NCI-H146 treated with DMSO at 0.1 percent for 48 hours (cell line): ENCODE measurements around the gene LIN7C.

Experiments used
- DNase-seq: peaks from one replicate; lab custom pipeline; 2025; ENCODE audit not compliant: unreplicated experiment; lab: John Stamatoyannopoulos, UW

Gene LIN7C

DNA sequence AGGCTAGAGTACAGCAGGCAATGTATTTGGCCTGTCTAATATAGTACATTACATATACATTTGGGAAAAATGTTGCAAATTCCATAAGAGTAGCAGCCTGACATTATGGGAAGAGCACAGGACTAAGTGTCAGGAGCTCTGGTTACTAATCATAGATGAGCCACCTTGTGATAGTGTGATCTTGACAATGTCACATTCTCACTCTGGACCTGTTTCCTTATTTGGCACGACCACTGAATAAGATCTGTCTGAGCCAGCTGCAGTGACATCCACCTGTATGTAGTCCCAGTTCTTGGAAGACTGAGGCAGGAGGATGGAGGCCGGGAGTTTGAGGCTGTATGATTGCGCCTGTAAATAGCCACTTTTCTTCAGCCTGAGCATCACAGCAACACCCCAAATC, 5.7 kb upstream of the LIN7C start:
- DNase-seq: no peak

- no peak for DNase-seq
Observed at GRCh38 chr11:27509908-27510307, 3.3 kb upstream of the LIN7C start.

- no peak for DNase-seq
Observed at GRCh38 chr11:27507557-27508322, 1.2 kb upstream of the LIN7C start.

DNA sequence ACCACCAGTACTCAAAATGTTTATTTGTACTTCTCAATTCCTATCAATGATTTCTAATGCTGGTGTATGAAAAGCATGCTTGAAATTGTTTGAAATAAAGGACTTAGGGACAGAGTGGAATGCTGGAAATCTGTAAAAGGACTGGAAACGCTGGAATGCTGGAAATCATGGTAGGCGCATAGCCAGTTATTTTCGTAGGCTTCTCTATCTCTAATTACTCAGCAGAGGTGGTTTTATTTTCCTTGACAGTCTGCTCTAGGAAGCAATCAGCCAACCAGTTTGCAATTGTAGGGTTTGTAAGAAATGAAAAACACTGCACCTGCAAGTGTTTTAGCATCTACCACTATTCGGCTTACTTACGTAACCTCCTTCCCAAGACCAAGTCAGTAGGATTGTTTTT, 788 bp downstream of the LIN7C start:
- DNase-seq: no peak

- no peak for DNase-seq
Observed at GRCh38 chr11:27504205-27504604, 2.4 kb downstream of the LIN7C start.

DNA sequence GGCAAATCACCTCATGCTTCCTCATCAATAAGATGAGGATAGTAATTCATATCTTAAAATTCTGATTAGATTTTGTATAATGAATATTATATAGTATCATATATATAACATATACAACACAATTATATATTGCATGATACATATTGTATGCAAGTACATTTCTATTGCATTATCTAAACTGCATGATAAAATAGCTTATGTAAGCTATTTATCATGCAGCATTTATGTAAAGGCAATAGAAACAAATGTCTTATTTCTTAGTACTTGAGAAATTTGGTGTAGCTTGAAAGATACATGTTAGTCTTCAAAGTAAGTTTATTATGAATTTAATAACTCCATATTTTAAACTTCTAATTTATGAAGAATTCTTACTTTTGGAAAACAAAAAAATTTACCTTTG, 5.5 kb downstream of the LIN7C start:
- DNase-seq: no peak

GRCh38 chr11:27497911-27498310, 8.7 kb downstream of the LIN7C start:
- DNase-seq: no peak

- peak; percentile 25 for DNase-seq
Observed at GRCh38 chr11:27497284-27497866, 9.2 kb downstream of the LIN7C start.

- no peak for DNase-seq
Observed at GRCh38 chr11:27496461-27496860, 10.1 kb downstream of the LIN7C start.

GRCh38 chr11:27495710-27496300, 10.8 kb downstream of the LIN7C start:
- peak; percentile 20 for DNase-seq

DNA sequence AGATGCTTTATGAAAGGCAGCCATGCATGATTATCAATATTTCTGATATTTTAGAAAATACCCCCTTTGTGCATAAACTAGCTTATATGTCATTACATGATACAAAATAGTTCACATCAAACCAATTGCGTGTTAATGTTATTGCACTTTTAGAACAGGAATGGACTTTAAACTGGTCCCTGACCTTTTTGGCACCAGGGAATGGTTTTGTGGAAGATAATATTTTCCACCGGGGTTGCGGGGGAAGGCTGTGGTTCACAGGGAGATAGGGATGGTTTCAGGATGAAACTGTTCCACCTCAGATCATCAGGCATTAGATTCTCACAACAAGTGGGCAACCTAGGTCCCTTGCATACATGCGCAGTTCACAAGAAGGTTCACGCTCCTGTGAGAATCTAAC, 17.5 kb downstream of the LIN7C start:
- no peak for DNase-seq

- no peak for DNase-seq
Observed at GRCh38 chr11:27487706-27488105, 18.9 kb downstream of the LIN7C start.

DNA sequence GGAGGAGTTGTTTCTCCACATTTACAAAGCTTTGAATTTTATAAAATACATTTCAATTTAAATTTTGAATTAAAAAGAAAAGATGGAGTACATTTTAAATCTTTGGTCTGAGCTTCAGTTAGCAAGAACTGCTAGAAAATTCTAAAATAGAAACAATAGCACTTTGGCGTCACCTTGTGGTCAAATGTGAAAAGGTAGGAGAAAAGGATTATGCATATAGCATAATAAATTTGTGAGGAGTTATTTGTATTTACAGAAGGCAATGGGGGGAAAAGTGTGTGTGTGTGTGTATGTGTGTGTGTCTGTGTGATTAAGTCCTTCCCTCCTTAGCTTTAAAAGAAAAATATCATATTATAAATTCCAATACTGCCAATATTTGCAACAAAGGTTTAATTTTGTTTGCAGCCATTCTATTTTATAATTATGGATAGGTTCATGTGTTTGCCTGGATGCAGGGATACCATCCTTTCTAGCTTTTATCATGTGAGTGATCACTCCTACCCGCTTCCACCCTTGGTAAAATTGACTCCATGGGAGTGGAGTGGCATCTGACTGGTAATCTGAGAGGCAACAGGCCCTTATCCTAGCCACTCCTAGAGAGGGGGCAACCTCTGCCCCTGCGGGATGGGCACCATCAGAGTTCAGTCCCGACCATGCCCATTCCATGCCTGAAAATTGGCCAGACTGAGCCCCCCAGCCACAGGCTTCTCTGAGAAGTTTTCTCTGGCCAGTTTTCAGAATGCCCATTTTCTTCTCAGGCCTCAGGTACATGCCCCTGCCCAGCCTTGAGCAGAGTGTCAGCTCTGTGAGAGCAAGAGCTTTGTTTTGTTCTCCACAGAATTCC, 20.4 kb downstream of the LIN7C start:
- DNase-seq: peak; percentile 25

GRCh38 chr11:27482793-27483192, 23.8 kb downstream of the LIN7C start:
- DNase-seq: no peak

- DNase-seq: no peak
Observed at GRCh38 chr11:27481992-27482391, 24.6 kb downstream of the LIN7C start.

GRCh38 chr11:27477831-27478230, 28.7 kb downstream of the LIN7C start:
- no peak for DNase-seq

GRCh38 chr11:27477243-27477642, 29.3 kb downstream of the LIN7C start:
- no peak for DNase-seq

GRCh38 chr11:27475622-27476021, 30.9 kb downstream of the LIN7C start:
- no peak for DNase-seq

GRCh38 chr11:27473017-27473406, 33.6 kb downstream of the LIN7C start:
- DNase-seq: no peak

GRCh38 chr11:27472398-27473016, 34.1 kb downstream of the LIN7C start, which contains the start of gene LGR4:
Gene LGR4 (minus strand): TSS chr11:27472790. CDS start chr11:27472302, 488 bp downstream.
- peak; percentile 96 for DNase-seq
